HepG2 (cell line): ENCODE results near the gene ZNF185. TPM values are rescaled to one million over a fixed set of nuclear protein-coding genes. Genes with fewer than 3 reads are reported as not detected.

Source experiments
- NR2C2 ChIP-seq: sonication (generic); formaldehyde crosslinking; IDR thresholded peaks from 2 replicates; pipeline ENCODE4 v1.4.0; 2020; ENCODE audit warnings: missing genetic modification reagents, mild to moderate bottlenecking, moderate library complexity, borderline replicate concordance
- SNAPC4 ChIP-seq: sonication (generic); formaldehyde crosslinking; IDR thresholded peaks from 2 replicates; pipeline ENCODE4 v1.4.0; 2020; ENCODE audit warnings: mild to moderate bottlenecking, missing genetic modification reagents
- TFAP4 ChIP-seq: sonication (generic); IDR thresholded peaks from 2 replicates; pipeline ENCODE4 v1.6.1; 2016; ENCODE audit warnings: low read depth, borderline replicate concordance
- ZFAT ChIP-seq: sonication (generic); formaldehyde crosslinking; conservative IDR thresholded peaks from 2 replicates; pipeline ENCODE4 v1.8.1; 2023; ENCODE audit warnings: missing genetic modification reagents, inconsistent platforms
- ZFP90 ChIP-seq: sonication (generic); formaldehyde crosslinking; IDR thresholded peaks from 2 replicates; pipeline ENCODE4 v1.8.0; 2022; ENCODE audit warnings: missing genetic modification reagents, mild to moderate bottlenecking, inconsistent platforms, borderline replicate concordance
- ZNF468 ChIP-seq: sonication (generic); formaldehyde crosslinking; IDR thresholded peaks from 2 replicates; pipeline ENCODE4 v1.8.0; 2022; ENCODE audit warnings: mild to moderate bottlenecking, moderate library complexity, missing genetic modification reagents
- ZNF616 ChIP-seq: sonication (generic); formaldehyde crosslinking; IDR thresholded peaks from 2 replicates; pipeline ENCODE4 v1.5.0; 2020; ENCODE audit warnings: low read depth, mild to moderate bottlenecking, missing genetic modification reagents
- ZNF704 ChIP-seq: sonication (generic); formaldehyde crosslinking; IDR thresholded peaks from 2 replicates; pipeline ENCODE4 v1.8.1; 2023; ENCODE audit warnings: mild to moderate bottlenecking, inconsistent platforms, moderate library complexity, missing genetic modification reagents, borderline replicate concordance
- polyA plus RNA-seq, 8 experiments: library from polyadenylated mRNA; depleted of rRNA in 3 of 8; stranded (reverse) in 7 of 8; unstranded in 1 of 8; fragments of >200 nt; fragmentation: Illumina TruSeq in 4 of 8; extraction: Trizol in 4 of 8; gene quantifications; 2 replicates each; pipeline versions ENCODE4 v1.2.1 to v1.2.3, GENCODE V29; 2011 to 2016; ENCODE audit warnings: low read depth in 4 of 8, missing spikeins in 1 of 8, mixed read lengths in 1 of 8; ENCODE audit not compliant: insufficient read depth in 1 of 8
- total RNA-seq, 5 experiments: library from RNA; depleted of rRNA; stranded (reverse); fragments of >200 nt; fragmentation: Illumina TruSeq; extraction: Trizol; gene quantifications; 2 replicates each; pipeline ENCODE4 v1.2.3, GENCODE V29; 2016; ENCODE audit warnings: low read depth in 1 of 5
- TF ChIP-seq, protein P1 (sequence below): sonication (generic); formaldehyde crosslinking; IDR thresholded peaks from 2 replicates; pipeline ENCODE4 v1.4.0; 2020; ENCODE audit warnings: mild to moderate bottlenecking, missing genetic modification reagents

The ZNF185 gene
- total and polyA plus RNA-seq, 2 of the 13 experiments (the other 11 are each of a cell fraction or from before 2014, with no cell fraction given) = 1.6 to 3.4 TPM

GRCh38 chrX:152932144-152932543, 34.3 kb downstream of the ZNF185 start (continued):
- TF ChIP-seq ZNF704 (CRISPR knock-in tag) (no peak), SNAPC4 (no peak), ZFP90 (CRISPR knock-in tag) (no peak), ZNF616 (CRISPR knock-in tag) (no peak), NR2C2 (CRISPR knock-in tag) (no peak), ZNF468 (CRISPR knock-in tag) (no peak), ZFAT (CRISPR knock-in tag) (no peak), TFAP4 (no peak)
- TF ChIP-seq, protein P1, sequence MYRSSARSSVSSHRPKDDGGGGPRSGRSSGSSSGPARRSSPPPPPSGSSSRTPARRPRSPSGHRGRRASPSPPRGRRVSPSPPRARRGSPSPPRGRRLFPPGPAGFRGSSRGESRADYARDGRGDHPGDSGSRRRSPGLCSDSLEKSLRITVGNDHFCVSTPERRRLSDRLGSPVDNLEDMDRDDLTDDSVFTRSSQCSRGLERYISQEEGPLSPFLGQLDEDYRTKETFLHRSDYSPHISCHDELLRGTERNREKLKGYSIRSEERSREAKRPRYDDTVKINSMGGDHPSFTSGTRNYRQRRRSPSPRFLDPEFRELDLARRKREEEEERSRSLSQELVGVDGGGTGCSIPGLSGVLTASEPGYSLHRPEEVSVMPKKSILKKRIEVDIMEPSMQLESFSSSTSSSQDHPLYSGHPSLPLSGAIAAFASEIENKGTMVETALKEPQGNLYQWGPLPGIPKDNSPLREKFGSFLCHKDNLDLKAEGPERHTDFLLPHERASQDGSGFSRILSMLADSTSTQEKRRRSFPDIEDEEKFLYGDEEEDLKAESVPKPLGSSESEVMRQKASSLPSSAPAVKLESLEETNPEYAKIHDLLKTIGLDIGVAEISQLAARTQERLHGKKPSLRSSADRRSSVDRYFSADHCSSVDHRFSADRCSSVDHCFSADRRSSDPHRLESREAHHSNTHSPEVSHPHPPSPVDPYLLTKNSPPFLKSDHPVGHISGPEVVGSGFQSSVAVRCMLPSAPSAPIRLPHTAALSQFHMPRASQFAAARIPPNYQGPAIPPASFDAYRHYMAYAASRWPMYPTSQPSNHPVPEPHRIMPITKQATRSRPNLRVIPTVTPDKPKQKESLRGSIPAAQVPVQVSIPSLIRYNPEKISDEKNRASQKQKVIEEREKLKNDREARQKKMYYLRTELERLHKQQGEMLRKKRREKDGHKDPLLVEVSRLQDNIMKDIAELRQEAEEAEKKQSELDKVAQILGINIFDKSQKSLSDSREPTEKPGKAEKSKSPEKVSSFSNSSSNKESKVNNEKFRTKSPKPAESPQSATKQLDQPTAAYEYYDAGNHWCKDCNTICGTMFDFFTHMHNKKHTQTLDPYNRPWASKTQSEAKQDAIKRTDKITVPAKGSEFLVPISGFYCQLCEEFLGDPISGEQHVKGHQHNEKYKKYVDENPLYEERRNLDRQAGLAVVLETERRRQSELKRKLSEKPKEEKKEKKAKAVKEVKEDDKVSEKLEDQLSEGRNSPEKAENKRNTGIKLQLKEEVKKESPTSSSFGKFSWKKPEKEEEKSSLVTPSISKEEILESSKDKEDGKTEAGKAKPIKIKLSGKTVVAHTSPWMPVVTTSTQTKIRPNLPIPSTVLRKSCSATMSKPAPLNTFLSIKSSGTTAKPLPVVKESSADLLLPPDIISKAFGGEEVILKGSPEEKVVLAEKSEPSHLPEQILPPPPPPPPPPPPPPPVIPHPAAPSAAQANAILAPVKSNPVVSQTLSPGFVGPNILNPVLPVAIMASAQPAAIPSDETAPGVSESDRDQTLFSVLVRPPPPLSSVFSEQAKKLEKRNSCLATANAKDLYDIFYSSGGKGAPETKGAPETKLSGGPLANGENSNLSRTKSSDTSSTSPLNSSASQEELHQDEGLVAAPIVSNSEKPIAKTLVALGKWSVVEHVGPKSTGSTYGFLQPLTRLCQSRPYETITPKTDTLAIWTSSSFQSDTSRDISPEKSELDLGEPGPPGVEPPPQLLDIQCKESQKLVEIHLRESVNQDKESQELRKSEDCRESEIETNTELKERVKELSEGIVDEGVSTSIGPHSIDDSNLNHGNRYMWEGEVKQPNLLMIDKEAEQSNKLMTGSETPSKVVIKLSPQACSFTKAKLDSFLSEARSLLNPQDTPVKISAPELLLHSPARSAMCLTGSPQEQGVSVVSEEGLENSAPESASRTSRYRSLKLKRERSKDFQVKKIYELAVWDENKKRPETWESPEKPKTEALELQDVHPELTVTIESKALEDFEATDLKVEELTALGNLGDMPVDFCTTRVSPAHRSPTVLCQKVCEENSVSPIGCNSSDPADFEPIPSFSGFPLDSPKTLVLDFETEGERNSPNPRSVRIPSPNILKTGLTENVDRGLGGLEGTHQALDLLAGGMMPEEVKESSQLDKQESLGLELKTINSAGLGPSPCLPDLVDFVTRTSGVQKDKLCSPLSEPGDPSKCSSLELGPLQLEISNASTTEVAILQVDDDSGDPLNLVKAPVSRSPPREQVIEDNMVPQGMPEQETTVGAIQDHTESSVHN (CRISPR knock-in tag) = no peak
- TF ChIP-seq, all 625 proteins: peak for 0
